GM21529 (cell line): ENCODE measurements around the gene DNAJB9.
A peak's percentile ranks its signal among the peaks of the same experiment; 100 is the strongest.

ENCODE experiments used
- ATAC-seq: cut with Tn5 transposase; IDR thresholded peaks from one replicate; pipeline ENCODE4 v1.9.1; 2021; ENCODE audit not compliant: unreplicated experiment

Gene DNAJB9

GRCh38 chr7:108604307-108605077 lies 34.8 kb downstream of the DNAJB9 start:
- ATAC-seq = no peak

- no peak for ATAC-seq
Observed at GRCh38 chr7:108605559-108606201, 36.0 kb downstream of the DNAJB9 start.

GRCh38 chr7:108609643-108610042 lies 40.0 kb downstream of the DNAJB9 start:
- no peak for ATAC-seq

GRCh38 chr7:108611268-108611667 lies 41.6 kb downstream of the DNAJB9 start:
- no peak for ATAC-seq

GRCh38 chr7:108613147-108613948 lies 43.7 kb downstream of the DNAJB9 start:
- ATAC-seq = peak; percentile 72

- no peak for ATAC-seq
Observed at GRCh38 chr7:108613949-108614381, 44.3 kb downstream of the DNAJB9 start.

- ATAC-seq = no peak
Observed at GRCh38 chr7:108614896-108615295, 45.2 kb downstream of the DNAJB9 start.

- no peak for ATAC-seq
Observed at GRCh38 chr7:108618056-108618455, 48.4 kb downstream of the DNAJB9 start.

GRCh38 chr7:108623220-108623619 lies 53.5 kb downstream of the DNAJB9 start:
- peak; percentile 81 for ATAC-seq
